Transverse colon (tissue), 4 donors: ENCODE results near the gene DEFB112. TPM values are rescaled to one million over a fixed set of nuclear protein-coding genes. Genes with fewer than 3 reads are reported as not detected.

Experiments used
- DNase-seq: peaks from one replicate; pipeline ENCODE4 v3.0.0-alpha.2; 2019
- H3K27ac ChIP-seq, 4 donors: fragments of 200-600 bp; sonication (generic); 2 replicates each; pipeline ENCODE4 v1.5.1; 2016 to 2018; ENCODE audit warnings: inconsistent platforms in 4 of 4
- H3K27me3 ChIP-seq: fragments of 200-600 bp; sonication (generic); 2 replicates; pipeline ENCODE4 v1.5.1; 2017; ENCODE audit warnings: inconsistent platforms
- H3K36me3 ChIP-seq, 4 donors: fragments of 200-600 bp; sonication (generic); 2 replicates each; pipeline ENCODE4 v1.5.1; 2017 to 2019; ENCODE audit warnings: inconsistent platforms in 4 of 4
- H3K4me1 ChIP-seq, 4 donors: fragments of 200-600 bp; sonication (generic); 2 replicates each; pipeline ENCODE4 v1.5.1; 2017 to 2020; ENCODE audit warnings: inconsistent platforms in 4 of 4
- H3K4me3 ChIP-seq, 4 donors: fragments of 200-600 bp; sonication (generic); 1 replicate in 1 of 4; 2 replicates in 3 of 4; pipeline versions ENCODE4 v1.5.1 to v1.6.1; 2017 to 2019; ENCODE audit warnings: inconsistent platforms in 4 of 4
- H3K9me3 ChIP-seq, 2 donors: fragments of 200-600 bp; sonication (generic); 2 replicates each; pipeline ENCODE4 v1.5.1; 2017 to 2019; ENCODE audit warnings: inconsistent platforms in 2 of 2
- CTCF ChIP-seq, 5 experiments: fragments of 200-600 bp in 3 of 5; fragments of 450-650 bp in 2 of 5; sonication (generic) in 3 of 5; IDR thresholded peaks; 1 replicate in 2 of 5; 2 replicates in 3 of 5; pipeline ENCODE4 v1.5.1; 2016 to 2017; ENCODE audit warnings: antibody characterized with exemption in 5 of 5, inconsistent platforms in 3 of 5, mild to moderate bottlenecking in 2 of 5, moderate library complexity in 1 of 5
- EP300 ChIP-seq: sonication (generic); formaldehyde crosslinking; IDR thresholded peaks from one replicate; pipeline ENCODE4 v1.6.1; 2017; ENCODE audit warnings: antibody characterized with exemption, low read depth
- POLR2A ChIP-seq: fragments of 450-650 bp; IDR thresholded peaks from one replicate; pipeline ENCODE4 v1.6.1; 2016; ENCODE audit warnings: antibody characterized with exemption, mild to moderate bottlenecking, moderate library complexity
- POLR2AphosphoS5 ChIP-seq, 3 donors: sonication (generic); formaldehyde crosslinking; IDR thresholded peaks; one replicate each; pipeline ENCODE4 v1.6.1; 2016; ENCODE audit warnings: antibody characterized with exemption in 3 of 3
- WGBS, 2 donors: methylation state at CpG; one replicate each; pipeline ENCODE4 v1.1.5; 2018; ENCODE audit warnings: low coverage in 1 of 2; 5-methylcytosine and 5-hydroxymethylcytosine counted together
- in situ Hi-C, 4 donors: fragments of 200-750 bp; cut with MboI; loops; one replicate each; pipeline versions ENCODE4 v1.15.0 to v1.15.1; 2017; ENCODE audit warnings: low sequenced_read_pairs in 3 of 4, low pct_ligation_motif_present in 1 of 4, low pct_unique_long_range_greater_than_20kb in 1 of 4
- intact Hi-C: fragments of 100-400 bp; cut with DNase I; formaldehyde crosslinking; loops from one replicate; pipeline ENCODE4 v1.15.1; 2023; ENCODE audit warnings: low total_unique reads
- total RNA-seq, 4 donors: library from RNA; depleted of rRNA; stranded (reverse); fragments of >200 nt; gene quantifications; one replicate each; pipeline ENCODE4 v1.1.0, GENCODE V29; 2016

Gene DEFB112
- not detected for total RNA-seq

- intact Hi-C loops = no loop called here
- H3K4me3 ChIP-seq = no peak within 1 kb of the TSS
- WGBS, 2 donors = 69 to 77% methylated on average over 1 of the region's 1 CpG
- H3K9me3 ChIP-seq = no peaks in the 10 kb centered on the region
- no peak for TF ChIP-seq CTCF (IDR thresholded peaks at IDR 0.05)
- no peak for TF ChIP-seq POLR2AphosphoS5 (IDR thresholded peaks at IDR 0.05)
- no peaks in the 10 kb centered on the region for H3K27me3 ChIP-seq
- H3K36me3 ChIP-seq = no peaks in the 10 kb centered on the region
- no peak within 1 kb of the TSS for H3K27ac ChIP-seq
- no peaks in the 10 kb centered on the region for H3K4me1 ChIP-seq
- DNase-seq = no peak
- in situ Hi-C loops = no loop called here
Observed at GRCh38 chr6:50049829-50050228, at the start of gene DEFB112. Gene DEFB112, minus strand, starts transcription at chr6:50049929. Its CDS starts 60 bp downstream, at chr6:50049869.

GRCh38 chr6:50098641-50098993, 48.9 kb upstream of the DEFB112 start:
- DNase-seq = no peak
- TF ChIP-seq EP300 (no peak), POLR2A (no peak), CTCF (IDR thresholded peaks at IDR 0.05) (no peak), POLR2AphosphoS5 (IDR thresholded peaks at IDR 0.05) (no peak)
- Histone ChIP-seq H3K36me3 (no peaks in the 10 kb centered on the region), H3K9me3 (no peaks in the 10 kb centered on the region), H3K4me3 (no peak overlapping the region), H3K27me3 (no peaks in the 10 kb centered on the region), H3K4me1 (no peaks in the 10 kb centered on the region), H3K27ac (no peak overlapping the region)
- 61 to 69% methylated on average over 2 of the region's 2 CpGs for WGBS, 2 donors
- in situ Hi-C loops = no loop called here
- intact Hi-C loops = no loop called here

GRCh38 chr6:50097966-50098640, 48.4 kb upstream of the DEFB112 start:
- 69 to 73% methylated on average over 7 of the region's 7 CpGs for WGBS, 2 donors
- H3K27ac ChIP-seq = no peak overlapping the region
- H3K27me3 ChIP-seq = no peaks in the 10 kb centered on the region
- H3K4me3 ChIP-seq = no peak overlapping the region
- DNase-seq = no peak
- H3K4me1 ChIP-seq = no peaks in the 10 kb centered on the region
- in situ Hi-C loops = no loop called here
- no peaks in the 10 kb centered on the region for H3K9me3 ChIP-seq
- TF ChIP-seq POLR2A (no peak), EP300 (no peak), CTCF (IDR thresholded peaks at IDR 0.05) (no peak), POLR2AphosphoS5 (IDR thresholded peaks at IDR 0.05) (no peak)
- intact Hi-C loops = no loop called here
- H3K36me3 ChIP-seq = no peaks in the 10 kb centered on the region

GRCh38 chr6:50096296-50096695, 46.6 kb upstream of the DEFB112 start:
- no peak overlapping the region for H3K27ac ChIP-seq
- H3K4me3 ChIP-seq = no peak overlapping the region
- H3K27me3 ChIP-seq = no peaks in the 10 kb centered on the region
- in situ Hi-C loops (no loop called here), intact Hi-C loops (no loop called here)
- no peaks in the 10 kb centered on the region for H3K36me3 ChIP-seq
- H3K9me3 ChIP-seq = no peaks in the 10 kb centered on the region
- TF ChIP-seq EP300 = no peak
- TF ChIP-seq POLR2A = no peak
- TF ChIP-seq CTCF (IDR thresholded peaks at IDR 0.05) = no peak
- no peaks in the 10 kb centered on the region for H3K4me1 ChIP-seq
- DNase-seq = no peak
